Gastroesophageal sphincter (tissue), 3 donors: ENCODE results near the gene SERPINH1.

Source experiments
- CTCF ChIP-seq, 4 experiments: fragments of 200-600 bp in 2 of 4; fragments of 450-650 bp in 2 of 4; sonication (generic) in 1 of 4; IDR thresholded peaks; one replicate each; pipeline ENCODE4 v1.5.1; 2017 to 2019; ENCODE audit warnings: antibody characterized with exemption in 4 of 4, mild to moderate bottlenecking in 2 of 4, moderate library complexity in 2 of 4
- EP300 ChIP-seq: sonication (generic); formaldehyde crosslinking; IDR thresholded peaks from one replicate; pipeline ENCODE4 v1.6.1; 2017; ENCODE audit warnings: antibody characterized with exemption, mild to moderate bottlenecking
- POLR2A ChIP-seq, 2 donors: fragments of 450-650 bp; IDR thresholded peaks; one replicate each; pipeline ENCODE4 v1.6.1; 2017; ENCODE audit warnings: antibody characterized with exemption in 2 of 2, mild to moderate bottlenecking in 2 of 2, moderate library complexity in 1 of 2
- POLR2AphosphoS5 ChIP-seq: sonication (generic); formaldehyde crosslinking; IDR thresholded peaks from one replicate; pipeline ENCODE4 v1.6.1; 2017; ENCODE audit warnings: antibody characterized with exemption

- no peak for TF ChIP-seq CTCF (IDR thresholded peaks at IDR 0.05)
- TF ChIP-seq POLR2AphosphoS5 = peak; percentile 94
- TF ChIP-seq POLR2A (IDR thresholded peaks at IDR 0.05) = peak; percentile 61 to 72
- no peak for TF ChIP-seq EP300
These were observed at the start of gene SERPINH1 for GRCh38 chr11:75562048-75562835.
